ENCODE results near the gene ACBD3. TPM values are rescaled to one million over a fixed set of nuclear protein-coding genes. Genes with fewer than 3 reads are reported as not detected.

The ACBD3 gene
- total RNA-seq, 1 donor from 2014 or later, result 41.2 TPM

DNA sequence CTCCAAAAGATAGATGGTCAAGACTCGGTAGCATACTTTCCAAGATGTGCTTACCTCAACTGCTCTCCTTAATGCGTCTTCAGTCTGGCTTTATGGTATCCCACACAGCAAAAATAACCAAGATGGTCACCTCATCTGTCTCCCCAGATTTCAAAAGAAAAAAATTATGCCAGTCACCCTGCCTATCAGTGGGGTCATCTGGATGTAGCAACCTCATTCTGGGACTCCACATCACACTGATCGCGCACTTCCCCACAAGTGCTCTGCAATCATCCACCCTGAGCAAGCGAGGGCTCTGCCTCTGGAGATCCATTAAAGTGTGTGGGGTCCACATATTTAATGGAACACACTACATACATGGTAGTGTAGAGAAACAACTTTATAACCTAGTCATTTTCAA lies 42.5 kb downstream of the ACBD3 start:
- H3K4me3 ChIP-seq (ENCODE audit: low read length in 3 of 3), result no peak overlapping the region

DNA sequence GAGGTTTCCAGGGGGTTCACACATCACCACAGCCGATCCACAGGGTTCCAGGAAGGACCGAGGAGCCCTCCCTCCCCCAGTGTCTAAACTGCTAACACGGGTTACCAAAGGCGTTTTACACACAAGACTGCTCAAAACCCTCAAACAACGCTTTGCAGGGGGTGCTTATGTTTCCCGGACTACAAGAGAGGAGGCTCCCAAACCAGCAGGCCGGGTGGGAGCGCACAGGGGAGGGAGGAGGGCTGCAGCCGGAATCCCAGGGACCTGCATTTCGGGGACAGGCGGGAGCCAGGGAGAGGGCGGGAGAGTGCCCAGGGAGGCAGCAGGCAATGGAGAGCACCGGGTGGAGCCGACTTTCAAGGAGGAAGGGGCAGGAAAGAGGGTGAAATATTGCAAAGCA lies 50.8 kb downstream of the ACBD3 start:
- Histone ChIP-seq H3K36me3 (ENCODE audit: control insufficient read depth in 3 of 3, insufficient read depth in 3 of 3, low read length in 3 of 3) (no peaks in the 10 kb centered on the region), H3K4me1 (ENCODE audit: control insufficient read depth in 3 of 3, insufficient read depth in 3 of 3, low read length in 3 of 3) (peaks cover 9 to 14% (median 10%) of the 10 kb centered on the region in 3 donors), H3K9ac (ENCODE audit: low read depth in 1 of 3, low read length in 3 of 3) (peak overlapping the region in 1 of 3 donors; percentile 8), H3K4me3 (ENCODE audit: low read length in 3 of 3) (no peak overlapping the region), H3K27me3 (ENCODE audit: control insufficient read depth in 3 of 3, insufficient read depth in 3 of 3, low read length in 3 of 3) (peaks cover 6 to 27% (median 18%) of the 10 kb centered on the region in 3 donors), H3K27ac (ENCODE audit: low read depth, low read length) (no peak overlapping the region), H3K9me3 (ENCODE audit: control insufficient read depth in 3 of 3, low read length in 3 of 3) (no peaks in the 10 kb centered on the region)

More for the DNA sequence above, 42.5 kb downstream of the ACBD3 start:
- H3K9ac ChIP-seq (ENCODE audit: low read depth in 1 of 3, low read length in 3 of 3), result no peak overlapping the region
- H3K27ac ChIP-seq (ENCODE audit: low read depth, low read length), result no peak overlapping the region
- H3K9me3 ChIP-seq (ENCODE audit: control insufficient read depth in 3 of 3, low read length in 3 of 3), result no peaks in the 10 kb centered on the region
- no peaks in the 10 kb centered on the region for H3K4me1 ChIP-seq (ENCODE audit: control insufficient read depth in 3 of 3, insufficient read depth in 3 of 3, low read length in 3 of 3)
- no peaks in the 10 kb centered on the region for H3K27me3 ChIP-seq (ENCODE audit: control insufficient read depth in 3 of 3, insufficient read depth in 3 of 3, low read length in 3 of 3)
- H3K36me3 ChIP-seq (ENCODE audit: control insufficient read depth in 3 of 3, insufficient read depth in 3 of 3, low read length in 3 of 3), result peaks cover 9 to 34% (median 17%) of the 10 kb centered on the region in 3 donors

- Histone ChIP-seq H3K4me3 (ENCODE audit: low read length in 3 of 3) (peak overlapping the region in 1 of 3 donors; percentile 29), H3K27me3 (ENCODE audit: control insufficient read depth in 3 of 3, insufficient read depth in 3 of 3, low read length in 3 of 3) (peaks cover 6 to 27% (median 18%) of the 10 kb centered on the region in 3 donors), H3K9me3 (ENCODE audit: control insufficient read depth in 3 of 3, low read length in 3 of 3) (no peaks in the 10 kb centered on the region), H3K4me1 (ENCODE audit: control insufficient read depth in 3 of 3, insufficient read depth in 3 of 3, low read length in 3 of 3) (peaks cover 9 to 14% (median 10%) of the 10 kb centered on the region in 3 donors), H3K9ac (ENCODE audit: low read depth in 1 of 3, low read length in 3 of 3) (peak overlapping the region in 2 of 3 donors; percentile 8 to 20), H3K36me3 (ENCODE audit: control insufficient read depth in 3 of 3, insufficient read depth in 3 of 3, low read length in 3 of 3) (no peaks in the 10 kb centered on the region), H3K27ac (ENCODE audit: low read depth, low read length) (no peak overlapping the region)
Measured at GRCh38 chr1:226135059-226135651, 51.4 kb downstream of the ACBD3 start.

DNA sequence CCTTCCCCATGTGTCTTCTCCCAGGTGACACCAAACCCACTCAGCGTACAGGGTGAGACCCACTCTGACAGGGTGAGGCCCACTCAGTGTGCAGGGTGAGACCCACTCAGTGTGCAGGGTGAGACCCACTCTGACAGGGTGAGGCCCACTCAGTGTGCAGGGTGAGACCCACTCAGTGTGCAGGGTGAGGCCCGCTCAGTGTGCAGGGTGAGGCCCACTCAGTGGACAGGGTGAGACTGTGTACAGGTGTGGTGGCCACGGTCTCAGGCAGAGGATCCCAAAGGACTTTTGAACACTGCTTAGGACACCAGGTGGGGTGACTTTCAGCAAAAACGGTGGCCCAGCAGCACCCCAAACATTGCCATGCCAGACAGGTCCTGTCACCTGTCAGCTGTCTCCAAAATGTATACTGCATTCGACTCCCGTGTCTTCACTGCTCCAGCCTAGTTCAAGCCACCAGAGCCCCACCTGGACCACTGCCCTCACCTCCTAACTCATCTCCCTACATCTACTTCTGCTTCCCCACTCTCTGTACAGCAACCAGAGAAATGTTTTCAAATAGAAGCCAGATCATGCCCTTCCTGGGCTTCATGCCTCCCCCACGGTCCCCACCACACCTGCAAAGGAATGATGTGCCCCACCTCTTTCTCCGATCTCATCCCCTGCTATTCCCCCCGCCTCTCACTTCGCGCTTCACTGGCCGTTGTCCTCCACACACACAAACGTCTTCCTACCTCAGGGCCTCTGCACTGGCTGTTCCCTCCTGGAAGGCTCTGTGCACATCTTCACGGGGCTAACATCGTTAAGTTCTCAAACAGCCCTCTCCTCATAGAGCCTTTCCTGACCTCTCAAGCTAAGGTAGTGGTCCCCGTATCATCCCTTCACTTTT lies 52.1 kb downstream of the ACBD3 start:
- peak overlapping the region in 1 of 3 donors; percentile 20 for H3K9ac ChIP-seq (ENCODE audit: low read depth in 1 of 3, low read length in 3 of 3)
- peaks cover 6 to 27% (median 18%) of the 10 kb centered on the region in 3 donors for H3K27me3 ChIP-seq (ENCODE audit: control insufficient read depth in 3 of 3, insufficient read depth in 3 of 3, low read length in 3 of 3)
- no peak overlapping the region for H3K27ac ChIP-seq (ENCODE audit: low read depth, low read length)
- peaks cover 9 to 14% (median 10%) of the 10 kb centered on the region in 3 donors for H3K4me1 ChIP-seq (ENCODE audit: control insufficient read depth in 3 of 3, insufficient read depth in 3 of 3, low read length in 3 of 3)
- no peaks in the 10 kb centered on the region for H3K36me3 ChIP-seq (ENCODE audit: control insufficient read depth in 3 of 3, insufficient read depth in 3 of 3, low read length in 3 of 3)
- H3K9me3 ChIP-seq (ENCODE audit: control insufficient read depth in 3 of 3, low read length in 3 of 3), result no peaks in the 10 kb centered on the region
- no peak overlapping the region for H3K4me3 ChIP-seq (ENCODE audit: low read length in 3 of 3)

DNA sequence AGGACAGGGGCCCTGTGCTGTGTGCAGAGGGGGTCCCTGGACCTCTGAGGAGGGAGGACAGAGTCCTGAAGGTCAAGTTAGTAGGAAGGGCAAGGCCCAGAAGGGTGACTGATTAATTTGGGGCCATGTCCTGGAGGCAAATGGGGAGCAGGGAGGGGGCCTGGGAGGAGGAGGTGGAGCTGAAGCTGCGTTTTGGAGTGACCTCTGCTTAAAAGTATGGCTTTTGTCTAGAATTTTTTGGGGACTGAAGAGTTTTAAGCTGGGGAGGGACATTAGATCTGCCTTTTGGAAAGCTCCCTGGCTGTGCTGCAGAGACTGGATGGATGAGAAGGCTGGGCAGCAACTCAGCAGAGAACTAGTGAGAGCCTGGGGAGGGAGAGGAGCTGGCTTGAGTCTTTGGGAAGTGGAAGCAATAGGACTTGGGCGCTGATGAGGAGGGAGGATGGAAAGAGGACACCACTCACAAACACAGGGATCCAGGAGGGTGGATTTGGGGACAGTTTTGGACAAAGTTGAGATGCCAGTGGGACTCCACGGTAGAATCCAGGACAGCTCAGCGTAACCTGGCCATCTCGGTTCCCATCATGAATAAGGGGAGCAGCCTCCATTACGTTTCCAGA lies 52.9 kb downstream of the ACBD3 start:
- no peak overlapping the region for H3K27ac ChIP-seq (ENCODE audit: low read depth, low read length)
- H3K4me1 ChIP-seq (ENCODE audit: control insufficient read depth in 3 of 3, insufficient read depth in 3 of 3, low read length in 3 of 3), result peaks cover 9 to 14% (median 10%) of the 10 kb centered on the region in 3 donors
- no peaks in the 10 kb centered on the region for H3K9me3 ChIP-seq (ENCODE audit: control insufficient read depth in 3 of 3, low read length in 3 of 3)
- H3K36me3 ChIP-seq (ENCODE audit: control insufficient read depth in 3 of 3, insufficient read depth in 3 of 3, low read length in 3 of 3), result no peaks in the 10 kb centered on the region
- peaks cover 6 to 27% (median 18%) of the 10 kb centered on the region in 3 donors for H3K27me3 ChIP-seq (ENCODE audit: control insufficient read depth in 3 of 3, insufficient read depth in 3 of 3, low read length in 3 of 3)
- no peak overlapping the region for H3K9ac ChIP-seq (ENCODE audit: low read depth in 1 of 3, low read length in 3 of 3)
- H3K4me3 ChIP-seq (ENCODE audit: low read length in 3 of 3), result no peak overlapping the region

- Histone ChIP-seq H3K36me3 (ENCODE audit: control insufficient read depth in 3 of 3, insufficient read depth in 3 of 3, low read length in 3 of 3) (no peaks in the 10 kb centered on the region), H3K4me1 (ENCODE audit: control insufficient read depth in 3 of 3, insufficient read depth in 3 of 3, low read length in 3 of 3) (peaks cover 9 to 14% (median 10%) of the 10 kb centered on the region in 3 donors), H3K27ac (ENCODE audit: low read depth, low read length) (no peak overlapping the region), H3K4me3 (ENCODE audit: low read length in 3 of 3) (no peak overlapping the region), H3K27me3 (ENCODE audit: control insufficient read depth in 3 of 3, insufficient read depth in 3 of 3, low read length in 3 of 3) (peaks cover 6 to 27% (median 18%) of the 10 kb centered on the region in 3 donors), H3K9me3 (ENCODE audit: control insufficient read depth in 3 of 3, low read length in 3 of 3) (no peaks in the 10 kb centered on the region), H3K9ac (ENCODE audit: low read depth in 1 of 3, low read length in 3 of 3) (peak overlapping the region in 1 of 3 donors; percentile 25)
Measured at GRCh38 chr1:226132728-226133503, 53.6 kb downstream of the ACBD3 start.

DNA sequence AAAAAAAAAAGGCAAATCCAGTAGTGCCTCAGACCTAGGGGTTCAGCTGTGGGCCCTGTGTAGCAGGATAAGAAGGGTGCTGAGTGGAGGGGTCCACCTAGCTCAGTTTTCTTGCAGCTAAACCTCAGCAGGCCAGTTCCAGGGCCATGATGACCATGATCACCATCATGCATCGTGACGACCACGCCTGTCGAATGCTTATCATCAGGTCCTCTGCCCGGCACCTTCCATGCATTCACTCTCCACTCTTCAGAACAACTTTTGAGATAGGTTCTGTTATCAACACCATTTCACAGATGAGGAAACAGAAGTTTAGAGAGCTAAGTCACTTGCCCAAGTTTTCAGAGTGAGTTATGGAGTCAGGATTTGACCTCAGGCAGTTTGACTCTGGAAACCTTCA lies 54.9 kb downstream of the ACBD3 start:
- Histone ChIP-seq H3K36me3 (ENCODE audit: control insufficient read depth in 3 of 3, insufficient read depth in 3 of 3, low read length in 3 of 3) (no peaks in the 10 kb centered on the region), H3K4me1 (ENCODE audit: control insufficient read depth in 3 of 3, insufficient read depth in 3 of 3, low read length in 3 of 3) (peaks cover 9 to 14% (median 10%) of the 10 kb centered on the region in 3 donors), H3K9me3 (ENCODE audit: control insufficient read depth in 3 of 3, low read length in 3 of 3) (no peaks in the 10 kb centered on the region), H3K27me3 (ENCODE audit: control insufficient read depth in 3 of 3, insufficient read depth in 3 of 3, low read length in 3 of 3) (peaks cover 6 to 27% (median 18%) of the 10 kb centered on the region in 3 donors), H3K4me3 (ENCODE audit: low read length in 3 of 3) (no peak overlapping the region), H3K9ac (ENCODE audit: low read depth in 1 of 3, low read length in 3 of 3) (no peak overlapping the region), H3K27ac (ENCODE audit: low read depth, low read length) (no peak overlapping the region)

GRCh38 chr1:226129230-226129629 lies 57.3 kb downstream of the ACBD3 start:
- Histone ChIP-seq H3K9ac (ENCODE audit: low read depth in 1 of 3, low read length in 3 of 3) (no peak overlapping the region), H3K4me3 (ENCODE audit: low read length in 3 of 3) (no peak overlapping the region), H3K9me3 (ENCODE audit: control insufficient read depth in 3 of 3, low read length in 3 of 3) (no peaks in the 10 kb centered on the region), H3K27me3 (ENCODE audit: control insufficient read depth in 3 of 3, insufficient read depth in 3 of 3, low read length in 3 of 3) (peaks cover 4 to 15% (median 13%) of the 10 kb centered on the region in 3 donors), H3K27ac (ENCODE audit: low read depth, low read length) (no peak overlapping the region), H3K4me1 (ENCODE audit: control insufficient read depth in 3 of 3, insufficient read depth in 3 of 3, low read length in 3 of 3) (no peaks in the 10 kb centered on the region), H3K36me3 (ENCODE audit: control insufficient read depth in 3 of 3, insufficient read depth in 3 of 3, low read length in 3 of 3) (no peaks in the 10 kb centered on the region)

DNA sequence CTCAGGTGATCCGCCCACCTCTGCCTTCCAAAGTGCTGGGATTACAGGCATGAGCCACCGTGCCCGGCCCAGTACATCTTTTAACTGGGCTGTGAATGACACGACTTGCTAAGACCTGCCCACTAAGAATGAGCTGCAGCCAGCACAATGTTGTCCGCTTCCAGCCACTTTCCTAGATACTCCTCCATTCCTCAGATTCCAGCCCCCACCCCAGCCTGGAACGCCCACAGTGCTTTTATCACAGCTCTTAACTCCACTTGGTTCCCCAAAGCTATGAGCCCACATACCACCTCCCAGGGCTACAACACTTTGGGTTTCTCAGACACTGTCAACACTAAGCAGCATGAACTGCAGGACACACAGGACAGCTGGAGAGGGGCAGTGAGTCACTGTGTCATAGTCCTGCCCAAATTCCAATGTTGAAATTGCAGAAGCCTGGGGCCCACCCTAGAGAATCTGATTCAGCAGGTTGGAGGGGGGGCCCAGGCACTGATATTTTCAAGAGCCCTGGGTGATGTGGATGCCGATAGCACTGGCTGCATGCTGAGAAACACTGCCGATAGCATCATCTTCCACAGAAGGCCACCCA lies 58.0 kb downstream of the ACBD3 start:
- Histone ChIP-seq H3K4me3 (ENCODE audit: low read length in 3 of 3) (no peak overlapping the region), H3K27ac (ENCODE audit: low read depth, low read length) (peak overlapping the region; percentile 66)

More for the DNA sequence above, 58.0 kb downstream of the ACBD3 start:
- no peaks in the 10 kb centered on the region for H3K4me1 ChIP-seq (ENCODE audit: control insufficient read depth in 3 of 3, insufficient read depth in 3 of 3, low read length in 3 of 3)
- H3K27me3 ChIP-seq (ENCODE audit: control insufficient read depth in 3 of 3, insufficient read depth in 3 of 3, low read length in 3 of 3), result peaks cover 3 to 10% (median 9%) of the 10 kb centered on the region in 3 donors
- H3K9ac ChIP-seq (ENCODE audit: low read depth in 1 of 3, low read length in 3 of 3), result no peak overlapping the region
- H3K9me3 ChIP-seq (ENCODE audit: control insufficient read depth in 3 of 3, low read length in 3 of 3), result no peaks in the 10 kb centered on the region
- H3K36me3 ChIP-seq (ENCODE audit: control insufficient read depth in 3 of 3, insufficient read depth in 3 of 3, low read length in 3 of 3), result no peaks in the 10 kb centered on the region

Measured in skeletal muscle tissue (tissue), 4 donors.